ENCODE measurements around the gene WBP2.

Gene WBP2

DNA sequence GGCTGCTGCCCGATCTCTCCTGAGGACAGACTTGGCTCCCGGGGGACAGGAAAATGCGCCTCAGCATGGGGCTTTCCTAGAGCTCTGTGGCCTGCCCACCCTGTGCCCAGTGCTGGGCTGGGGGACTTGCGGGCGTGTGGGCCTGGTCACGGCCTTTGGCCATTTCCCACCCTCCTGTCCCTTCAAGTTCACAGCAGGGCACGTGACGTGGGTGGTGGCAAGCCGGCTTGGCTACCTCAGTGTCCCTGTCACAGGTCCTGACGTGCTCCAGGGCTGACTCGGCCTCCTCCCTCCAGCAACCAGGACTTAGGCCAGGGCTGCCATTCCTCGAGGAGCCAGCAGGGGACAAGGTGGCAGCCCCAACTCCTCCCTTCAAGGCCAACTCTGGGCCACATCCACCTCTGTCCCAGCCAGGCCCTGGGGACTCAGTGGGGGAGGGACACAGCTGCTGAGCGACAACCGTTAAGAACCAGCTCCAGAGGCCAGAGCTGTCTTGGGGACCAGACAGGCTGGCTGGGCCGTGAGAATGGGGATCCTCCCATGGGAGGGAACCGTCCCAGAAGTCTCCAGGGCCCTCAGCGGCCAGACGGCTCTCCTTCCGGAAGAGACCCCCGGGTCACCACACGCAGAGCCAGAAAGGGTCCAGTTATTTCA, 9.9 kb downstream of the WBP2 start:
- DNase-seq (ENCODE audit: low spot score), result peak; percentile 81

DNA sequence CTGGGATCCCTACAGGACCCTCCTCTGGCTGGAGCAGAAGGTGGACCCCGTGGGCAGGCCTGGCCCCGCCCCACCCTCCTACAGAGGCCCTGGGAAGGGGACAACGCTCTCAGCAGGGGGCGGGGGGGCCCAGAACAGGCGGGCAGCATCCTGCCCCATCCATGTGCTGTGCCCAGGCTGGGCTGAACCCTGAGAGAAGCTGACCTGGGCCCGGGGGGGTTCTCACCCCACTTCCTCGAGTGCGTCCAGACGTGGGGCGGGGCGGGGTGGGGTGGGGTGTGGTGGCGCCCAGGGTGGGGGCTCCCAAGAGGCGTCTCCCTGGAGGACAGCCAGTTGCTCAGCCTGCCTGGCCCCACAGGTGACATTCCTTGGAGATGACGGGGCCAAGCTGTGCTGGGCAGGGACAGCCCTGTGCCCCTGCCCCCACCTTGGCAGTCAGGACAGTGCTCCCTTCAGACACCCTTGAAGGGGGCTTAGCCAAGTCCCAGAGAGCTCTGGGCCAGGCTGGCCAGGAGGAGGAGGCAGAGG, 10.5 kb downstream of the WBP2 start:
- no peak for DNase-seq (ENCODE audit: low spot score)

DNA sequence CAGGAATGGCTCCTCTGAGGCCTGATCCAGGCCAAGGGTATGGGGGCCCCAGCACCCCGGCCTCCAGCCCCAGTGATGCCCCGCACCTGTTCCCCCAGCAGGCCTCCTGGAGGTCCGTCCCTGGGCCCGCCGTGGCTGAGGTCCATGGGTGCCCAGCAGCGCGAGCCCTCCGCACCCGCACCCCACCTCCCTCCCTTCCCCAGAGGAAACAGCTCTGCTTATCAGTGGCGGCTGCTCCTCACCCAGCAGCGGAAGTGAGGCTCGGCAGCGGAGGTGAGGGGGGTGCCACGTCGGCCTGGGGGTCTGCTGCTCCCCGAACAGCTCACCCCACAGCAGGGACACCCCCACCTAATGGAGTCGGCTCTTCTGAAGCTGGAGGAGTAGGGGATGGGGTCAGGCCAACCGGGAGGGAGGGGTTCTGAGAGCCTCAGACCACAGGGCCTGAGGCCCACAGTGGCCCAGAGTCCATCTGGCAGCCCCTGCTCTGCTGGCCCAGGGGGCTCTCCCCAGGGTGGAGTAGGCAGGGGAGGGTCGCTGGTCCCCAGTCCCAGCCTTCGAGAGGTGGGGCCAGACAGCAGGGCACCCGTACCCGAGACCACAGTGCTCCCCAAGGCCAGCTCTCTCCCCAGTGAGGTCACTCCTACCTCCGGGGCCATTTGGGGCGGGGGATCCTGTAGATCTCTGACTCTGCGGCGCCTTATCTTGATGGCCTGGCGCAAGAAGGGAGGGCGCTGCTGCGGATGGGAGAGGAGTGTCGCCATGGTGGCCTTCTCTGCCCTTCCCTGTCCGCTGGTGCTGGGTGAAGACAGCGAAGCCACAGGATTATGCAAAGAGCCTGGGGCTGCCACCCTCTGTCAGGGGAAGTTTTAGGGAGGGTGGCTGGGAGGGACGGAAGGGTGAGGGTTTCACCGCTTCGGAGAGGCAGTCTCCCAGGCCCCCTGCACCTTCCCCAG, 11.3 kb downstream of the WBP2 start, which contains the start of gene UNC13D:
TSS of gene UNC13D (minus strand) at position 828 of the 953 bp plus-strand sequence. CDS start at position 761, 67 bp downstream.
- DNase-seq (ENCODE audit: low spot score), result no peak

DNA sequence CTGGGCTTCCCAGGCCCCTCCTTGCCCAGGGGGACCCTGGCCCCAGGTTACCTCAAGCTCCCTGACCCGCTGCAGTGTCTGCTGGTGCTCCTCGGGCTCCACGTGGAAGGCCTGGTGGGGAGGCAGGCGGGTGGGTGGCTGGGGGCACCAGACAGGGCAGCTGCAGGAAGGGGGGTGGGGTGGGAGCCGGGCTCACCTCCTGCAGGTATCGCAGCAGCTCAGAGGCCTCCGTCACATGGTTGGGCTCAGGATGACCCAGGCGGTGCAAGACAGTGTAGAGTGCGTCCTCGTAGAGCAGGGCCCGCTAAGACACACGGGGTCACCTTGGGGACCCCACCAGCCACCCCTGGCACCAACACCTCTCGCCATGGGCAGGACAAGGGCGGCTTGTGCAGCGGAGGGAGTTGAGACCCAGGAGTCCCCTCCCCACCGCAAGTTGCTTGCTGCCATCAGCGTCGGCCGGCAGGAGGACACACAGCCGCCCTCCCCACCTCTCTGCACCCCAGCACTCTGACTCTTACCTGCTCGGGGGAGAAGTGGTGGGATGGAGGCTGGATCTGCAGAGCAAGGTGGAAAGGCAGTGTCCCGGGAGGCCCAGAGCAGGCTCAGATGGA, 12.1 kb downstream of the WBP2 start:
- DNase-seq (ENCODE audit: low spot score), result no peak

DNA sequence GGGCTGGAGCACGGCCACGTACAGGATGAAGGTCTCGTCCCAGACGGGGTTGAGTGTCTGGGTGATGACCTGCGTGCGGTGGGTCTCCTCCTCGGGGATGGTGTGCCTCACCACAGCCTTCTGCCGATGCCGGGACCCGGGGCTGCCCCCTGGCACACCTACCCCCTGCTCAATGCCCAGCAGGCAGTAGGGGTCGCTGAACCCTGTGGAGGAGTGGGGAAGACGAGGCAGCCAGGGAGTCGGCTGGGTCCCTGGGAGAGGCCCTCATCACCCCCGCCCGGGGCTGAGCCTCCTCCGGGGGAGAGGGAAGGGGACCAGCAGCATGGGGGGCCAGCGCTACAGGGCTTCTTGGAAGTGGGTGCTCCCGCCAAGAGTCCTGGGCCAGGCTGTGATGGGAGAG, 12.7 kb downstream of the WBP2 start:
- DNase-seq (ENCODE audit: low spot score), result no peak

DNA sequence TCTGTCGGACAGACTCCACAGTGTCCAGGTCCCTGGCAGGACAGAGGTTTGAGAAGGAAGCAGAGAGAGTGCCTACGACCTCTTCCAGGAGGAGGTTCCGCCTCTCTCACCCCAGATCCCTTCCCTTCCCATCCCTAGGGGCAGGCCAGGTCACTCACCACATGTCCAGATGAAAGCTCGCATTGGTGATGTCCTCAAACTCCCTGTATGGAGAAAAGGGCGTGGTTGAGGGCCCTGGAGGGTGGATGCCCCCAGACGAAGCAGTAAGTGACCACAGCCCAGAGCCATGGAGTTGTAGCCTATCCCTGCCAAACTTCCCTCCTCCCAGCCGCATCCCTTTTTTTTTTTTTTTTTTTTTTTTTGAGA, 14.4 kb downstream of the WBP2 start:
- DNase-seq (ENCODE audit: low spot score), result no peak

DNA sequence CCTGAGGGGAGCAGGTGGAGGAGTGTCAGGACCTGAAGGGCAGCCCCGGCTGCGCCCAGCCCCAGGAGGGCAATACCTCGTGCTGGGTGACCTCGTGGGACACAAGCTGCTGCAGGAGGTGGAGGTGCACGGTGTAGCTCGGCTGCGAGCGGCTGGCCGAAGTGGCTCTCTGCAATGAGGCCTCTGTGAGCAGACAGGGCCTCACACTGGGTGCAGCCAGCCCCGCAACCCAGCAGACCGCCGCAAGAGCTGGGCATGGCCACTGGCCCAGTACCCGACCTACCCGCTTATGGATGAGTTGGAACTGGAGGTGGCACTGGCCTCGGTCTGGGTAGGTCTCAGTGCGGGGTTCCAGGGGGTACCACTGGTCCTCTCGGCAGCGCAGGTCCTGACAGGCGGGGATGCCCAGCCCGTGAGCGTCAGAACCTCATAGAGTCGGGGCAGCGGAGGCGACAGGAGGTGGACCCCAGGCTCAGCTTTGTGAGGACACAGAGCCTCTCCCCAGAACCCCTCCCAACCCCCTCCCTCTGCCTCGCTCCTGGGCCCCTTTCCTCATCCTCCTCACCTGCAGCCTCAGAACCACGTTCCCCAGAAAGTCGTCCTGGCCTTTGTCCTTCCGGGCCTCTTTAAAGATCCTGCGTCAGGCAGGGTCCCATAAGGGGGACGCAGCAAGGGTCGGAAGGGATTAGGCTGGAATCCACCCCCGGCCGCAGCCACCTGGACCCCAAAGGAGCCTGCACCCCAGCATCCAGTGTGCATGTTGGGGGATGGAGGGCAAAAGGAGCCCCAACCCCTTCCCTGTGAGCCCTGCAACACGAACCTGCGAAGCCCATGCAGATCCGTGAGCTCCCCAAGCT, 15.0 kb downstream of the WBP2 start:
- DNase-seq (ENCODE audit: low spot score), result no peak

DNA sequence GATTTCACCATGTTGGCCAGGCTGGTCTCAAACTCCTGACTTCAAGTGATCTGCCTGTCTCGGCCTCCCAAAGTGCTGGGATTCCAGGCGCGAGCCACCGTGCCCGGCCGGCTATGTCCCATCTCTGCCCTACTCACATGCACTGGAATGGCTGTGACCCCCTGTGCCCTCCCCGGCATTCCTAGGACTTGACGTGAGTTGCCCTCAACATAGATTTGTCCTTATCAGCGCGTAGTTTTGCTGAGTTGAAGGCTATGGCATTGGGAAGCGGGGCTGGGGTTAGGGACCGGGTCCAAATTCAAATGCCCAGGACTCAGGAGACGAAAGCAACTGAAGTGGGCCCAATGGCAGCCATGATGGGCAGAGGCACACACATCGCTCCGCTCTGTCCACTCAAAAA, 16.7 kb downstream of the WBP2 start:
- no peak for DNase-seq (ENCODE audit: low spot score)

DNA sequence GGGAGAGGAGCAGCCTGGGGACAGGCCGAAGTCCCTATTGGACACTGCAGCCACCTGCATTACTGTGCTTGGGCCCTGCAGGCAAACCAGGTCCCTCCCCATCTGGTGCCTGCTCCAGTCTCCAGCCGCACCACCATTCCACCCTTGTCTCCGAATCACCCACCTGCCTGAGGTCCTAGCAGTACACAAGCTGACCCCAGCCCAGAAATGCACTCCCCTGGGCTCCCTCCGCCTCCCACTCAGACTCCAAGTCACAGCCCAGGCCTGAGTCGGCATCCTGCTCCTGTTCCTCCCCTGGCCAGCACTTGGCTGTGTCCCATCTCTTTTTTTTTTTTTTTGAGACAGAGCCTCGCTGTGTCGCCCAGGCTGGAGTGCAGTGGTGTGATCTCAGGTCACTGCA, 17.2 kb downstream of the WBP2 start:
- DNase-seq (ENCODE audit: low spot score), result no peak

DNA sequence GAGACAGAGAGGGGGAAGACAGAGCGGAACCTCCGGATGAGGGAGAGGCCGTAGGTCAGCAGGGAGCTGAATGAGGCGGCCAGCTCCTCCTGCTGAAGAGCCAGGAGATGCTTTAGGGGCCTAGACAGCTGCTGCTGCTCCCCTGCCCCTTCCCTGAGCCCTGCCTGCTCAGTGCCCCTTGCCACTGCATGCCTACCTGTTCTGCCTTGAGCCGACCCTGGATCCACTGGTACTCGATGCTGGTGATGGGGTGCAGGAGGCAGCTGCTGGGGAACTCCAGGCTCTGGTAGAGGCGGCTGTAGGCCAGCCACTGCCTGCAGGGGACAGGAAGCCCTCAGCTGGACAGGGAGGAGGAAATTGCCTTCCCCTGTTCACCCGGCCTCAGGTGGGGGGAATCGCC, 18.5 kb downstream of the WBP2 start:
- DNase-seq (ENCODE audit: low spot score), result no peak

DNA sequence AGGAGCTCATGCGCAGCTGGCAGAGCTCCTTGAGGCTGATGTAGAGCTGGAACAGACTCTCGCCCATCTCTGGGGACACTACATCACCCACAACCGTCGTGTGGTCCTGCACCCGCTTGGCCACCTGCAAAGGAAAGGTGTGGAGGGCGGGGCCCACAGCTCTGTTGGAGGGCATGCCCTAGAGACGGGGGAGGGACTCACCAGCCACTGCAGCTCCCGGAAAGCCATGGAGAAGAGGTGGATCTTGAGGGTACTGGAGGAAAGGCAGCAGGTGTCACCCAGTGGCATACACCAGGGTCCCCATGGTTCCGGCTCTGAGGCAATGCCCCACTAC, 19.5 kb downstream of the WBP2 start:
- DNase-seq (ENCODE audit: low spot score), result no peak

DNA sequence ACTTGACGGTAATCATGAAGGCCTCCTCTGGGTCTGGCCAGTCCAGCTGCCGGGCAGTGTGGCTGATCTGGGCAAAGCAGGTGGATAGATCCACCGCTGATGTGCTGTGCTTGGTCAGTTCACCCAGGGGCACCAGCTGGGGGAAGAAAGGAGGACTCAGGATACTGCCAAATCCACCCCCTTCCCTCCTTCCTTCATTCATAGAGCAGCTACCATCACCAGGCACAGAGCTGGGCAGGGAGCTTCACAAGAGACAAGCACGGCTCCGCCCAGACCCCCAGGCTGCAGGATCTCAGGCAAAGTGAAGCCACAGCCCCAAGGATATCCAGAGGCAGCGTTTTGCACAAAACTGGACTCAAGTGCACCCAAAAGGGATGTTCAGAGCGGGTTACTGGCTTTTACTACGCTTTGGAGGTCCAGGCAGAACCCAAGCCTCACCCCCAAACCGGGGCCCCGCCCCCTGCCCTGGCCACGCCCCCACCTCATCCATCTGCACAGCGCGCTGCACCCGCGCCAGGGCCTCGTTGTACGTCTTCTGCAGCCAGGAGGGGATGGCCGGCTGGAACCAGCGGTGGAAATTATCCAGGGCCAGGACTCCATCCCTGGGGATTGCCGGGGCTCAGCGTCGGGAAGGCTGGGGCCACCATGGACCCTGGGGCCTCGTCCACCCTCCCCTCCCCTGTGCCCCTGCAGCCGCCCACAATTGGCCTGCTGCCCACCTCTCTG, 20.0 kb downstream of the WBP2 start:
- no peak for DNase-seq (ENCODE audit: low spot score)

DNA sequence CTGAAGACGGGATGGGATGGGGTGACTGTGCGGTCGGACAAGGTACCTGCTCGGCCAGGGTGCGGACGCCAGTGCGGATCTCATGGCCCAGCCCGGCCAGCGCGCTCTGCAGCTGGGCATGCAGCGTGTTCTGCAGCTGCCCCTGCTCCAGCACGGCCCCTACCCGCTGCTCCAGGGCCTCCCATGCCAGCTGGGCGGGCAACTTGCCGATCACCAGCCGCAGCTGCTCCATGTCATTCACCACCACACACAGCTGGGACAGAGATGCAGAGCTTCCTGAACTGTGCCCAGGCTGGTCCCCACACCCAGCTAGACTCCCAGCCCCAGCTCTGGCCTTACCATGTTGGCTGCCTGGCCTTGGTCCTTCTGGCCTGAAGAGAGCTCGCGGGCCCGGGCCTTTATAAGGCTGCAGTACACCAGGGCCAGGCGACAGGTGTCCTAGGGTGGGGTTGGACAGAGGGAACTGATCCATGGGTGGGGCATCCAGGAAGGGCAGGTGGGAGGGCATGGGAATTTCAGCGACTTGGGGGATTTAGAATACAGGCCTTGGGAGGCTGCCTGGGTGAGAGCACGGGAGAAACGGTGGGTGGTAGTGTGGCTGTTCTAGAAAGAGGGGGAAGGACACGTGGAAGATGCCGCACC, 20.7 kb downstream of the WBP2 start:
- DNase-seq (ENCODE audit: low spot score), result no peak

DNA sequence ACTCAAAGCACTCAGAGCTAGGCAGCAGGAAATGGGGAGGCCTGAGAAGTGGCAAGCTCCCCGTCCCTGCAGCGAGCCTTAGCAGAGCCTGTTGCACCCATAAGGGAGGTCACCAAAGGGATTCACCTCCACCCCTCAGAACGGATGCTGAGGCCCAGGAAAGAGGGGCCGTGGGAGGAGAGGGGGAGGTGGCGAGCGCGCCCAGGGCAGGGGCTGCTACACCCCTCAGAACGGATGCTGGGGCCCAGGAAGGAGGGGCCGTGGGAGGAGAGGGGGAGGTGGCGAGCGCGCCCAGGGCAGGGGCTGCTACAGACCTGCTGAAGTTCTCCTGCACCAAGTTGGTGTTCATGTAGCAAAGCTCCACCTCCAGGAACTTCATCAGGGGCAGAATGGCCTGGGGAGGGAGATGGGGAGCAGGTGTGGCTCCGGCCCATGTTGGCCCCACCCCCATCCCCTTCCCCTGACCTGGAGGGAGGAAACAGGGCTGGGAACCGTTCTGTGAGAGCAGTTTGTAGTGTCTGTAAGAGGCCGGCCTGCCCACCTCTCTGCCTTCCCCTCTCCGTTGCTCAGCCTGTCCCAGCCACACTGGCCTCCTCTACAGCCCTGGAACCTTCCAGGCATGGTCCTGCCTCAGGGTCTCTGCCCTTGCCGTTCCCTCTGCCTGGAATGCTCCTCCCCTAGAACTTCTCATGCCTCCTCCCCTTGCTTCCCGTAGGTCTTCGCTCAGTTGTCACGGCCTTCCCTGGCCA, 22.3 kb downstream of the WBP2 start:
- DNase-seq (ENCODE audit: low spot score), result no peak

DNA sequence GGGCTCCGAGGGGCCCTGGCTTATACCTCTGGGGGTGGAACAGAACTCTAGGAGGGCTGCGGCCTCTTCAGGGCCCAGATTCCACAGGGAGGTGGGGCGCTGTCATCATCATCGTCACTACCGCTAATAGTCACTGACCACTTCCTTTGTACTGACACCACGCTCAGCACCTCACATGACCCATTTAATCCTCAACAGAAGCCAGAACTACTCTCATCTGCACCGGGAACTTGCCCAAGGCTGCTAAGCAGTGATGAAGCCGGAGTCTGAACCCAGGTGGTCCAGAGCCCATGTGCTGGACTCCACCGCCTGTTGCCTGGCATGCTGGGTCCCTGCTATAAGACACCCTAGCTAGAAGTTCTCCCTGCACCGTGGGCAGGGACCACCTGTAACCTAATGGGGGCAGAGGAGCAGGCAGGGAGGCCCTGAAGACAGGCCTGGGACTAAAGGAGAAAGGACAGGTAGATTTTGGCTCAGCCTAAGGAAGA, 22.9 kb downstream of the WBP2 start:
- DNase-seq (ENCODE audit: low spot score), result peak; percentile 67

DNA sequence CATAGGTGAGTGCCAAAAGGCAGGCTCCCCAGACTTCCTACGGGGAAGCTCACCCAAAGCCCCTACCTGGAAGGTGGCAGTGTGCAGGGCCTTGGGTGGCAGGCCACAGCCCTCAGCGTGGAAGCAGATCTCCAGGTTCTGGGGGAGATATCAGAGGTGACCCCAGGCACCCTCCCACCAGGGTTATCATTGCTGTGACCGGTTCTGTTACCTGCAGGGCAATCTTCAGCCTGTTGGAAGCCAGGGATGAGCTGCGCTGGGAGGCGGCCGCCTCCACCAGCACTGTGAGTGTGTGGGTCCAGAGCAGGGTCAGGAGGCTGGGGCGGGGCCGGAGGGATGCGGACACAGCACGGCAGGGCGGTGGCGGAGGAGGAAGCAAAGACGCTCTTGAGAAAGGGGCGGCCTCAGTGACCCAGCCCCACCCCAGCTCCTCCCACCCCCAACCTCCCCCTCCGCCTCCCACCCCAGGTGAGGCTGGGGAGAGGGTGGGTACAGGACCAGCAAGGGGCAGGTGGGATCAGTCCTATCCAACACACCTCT, 24.0 kb downstream of the WBP2 start:
- DNase-seq (ENCODE audit: low spot score), result no peak

DNA sequence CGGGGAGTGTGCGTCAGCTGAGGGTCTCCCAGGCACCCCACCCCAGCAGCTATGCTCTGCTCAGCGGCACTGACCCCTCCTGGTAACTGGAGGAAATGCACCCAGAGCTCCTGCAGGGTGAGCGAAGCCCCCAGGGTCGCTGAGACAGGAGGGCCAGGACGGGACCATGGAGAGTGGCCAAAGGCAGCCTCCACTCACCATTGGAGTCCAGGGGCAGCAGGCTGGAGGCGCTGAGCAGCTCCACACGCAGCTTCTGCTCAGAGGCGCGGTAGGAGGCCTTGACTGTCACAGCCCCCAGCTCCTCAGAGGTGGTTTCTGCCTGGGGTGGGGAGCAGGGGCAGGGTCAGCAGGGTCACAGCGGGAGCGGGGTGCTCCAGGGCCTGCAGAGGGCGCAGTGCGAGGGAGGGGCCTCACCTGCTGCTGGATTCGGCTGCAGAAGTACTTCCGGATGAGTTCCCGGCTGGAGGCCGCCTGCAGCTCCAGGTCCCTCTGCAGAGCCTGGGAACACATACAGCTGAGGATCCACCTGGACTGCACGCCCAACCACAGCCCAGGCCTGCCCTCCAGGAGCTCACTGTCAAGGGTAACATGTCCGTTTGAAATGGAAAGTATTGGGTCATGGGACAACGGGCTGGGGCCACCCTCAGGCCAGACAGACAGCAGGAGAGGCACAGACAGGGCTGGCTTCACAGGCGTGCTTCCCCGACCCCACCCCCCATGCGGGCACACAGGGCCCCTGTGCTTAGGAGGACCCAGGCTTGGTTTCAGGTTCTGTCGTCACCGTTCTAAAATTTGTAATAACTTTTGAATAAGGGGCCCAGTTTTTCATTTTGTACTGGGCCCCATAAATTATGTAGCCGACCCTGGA, 24.7 kb downstream of the WBP2 start:
- no peak for DNase-seq (ENCODE audit: low spot score)

DNA sequence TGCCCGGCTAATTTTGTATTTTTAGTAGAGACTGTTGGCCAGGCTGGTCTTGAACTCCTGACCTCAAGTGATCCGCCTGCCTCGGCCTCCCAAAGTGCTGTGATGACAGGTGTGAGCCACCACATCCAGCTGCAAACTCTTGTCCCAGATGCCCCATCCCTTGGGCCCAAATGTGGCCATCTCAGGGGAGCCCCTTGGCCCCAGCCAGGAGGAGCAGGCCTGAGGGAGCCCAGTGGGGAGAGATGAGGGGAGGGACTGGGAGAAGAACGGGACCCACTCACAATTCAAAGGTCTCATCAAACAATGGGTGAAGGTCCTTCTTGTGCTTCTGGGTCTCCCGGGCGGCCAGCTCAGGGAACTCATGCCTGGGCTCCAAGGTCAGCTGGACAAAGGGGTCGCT, 25.4 kb downstream of the WBP2 start:
- no peak for DNase-seq (ENCODE audit: low spot score)

DNA sequence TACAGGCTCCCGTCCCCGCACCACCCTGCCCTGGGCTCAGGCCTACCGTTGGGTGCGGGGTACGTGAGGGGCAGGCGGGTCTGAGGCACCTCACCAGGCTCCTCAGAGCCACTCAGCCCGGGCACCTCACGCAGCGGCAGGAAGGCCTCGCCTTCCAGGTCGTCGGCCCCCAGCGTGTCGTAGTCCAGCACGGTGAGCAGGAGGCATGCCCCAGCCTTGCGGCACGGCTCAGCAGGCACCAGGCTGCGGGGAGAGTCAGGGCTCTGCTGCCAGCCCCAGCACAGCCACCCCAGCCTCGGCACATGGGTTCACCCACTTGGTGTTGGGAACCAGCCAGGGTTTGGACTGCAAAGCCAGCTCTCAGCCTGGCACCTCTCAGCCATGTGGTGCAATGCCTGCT, 26.4 kb downstream of the WBP2 start:
- DNase-seq (ENCODE audit: low spot score), result no peak

Data from RKO (cell line).